Endothelial cell (in vitro differentiated cells): ENCODE results near the gene RAB40B. TPM values are rescaled to one million over a fixed set of nuclear protein-coding genes. Genes with fewer than 3 reads are reported as not detected.

Experiments used
- DNase-seq: peaks from one replicate; pipeline ENCODE4 v3.0.0; 2021; ENCODE audit warnings: low spot score
- H3K27ac Mint-ChIP-seq: one replicate; pipeline ENCODE4 v1.8.0; 2021; ENCODE audit warnings: mixed read lengths, inconsistent platforms; ENCODE audit not compliant: unreplicated experiment
- H3K27me3 Mint-ChIP-seq: one replicate; pipeline ENCODE4 v1.8.0; 2021; ENCODE audit warnings: mild to moderate bottlenecking, moderate library complexity, mixed read lengths, inconsistent platforms; ENCODE audit not compliant: unreplicated experiment
- H3K36me3 Mint-ChIP-seq: one replicate; pipeline ENCODE4 v1.8.0; 2021; ENCODE audit warnings: mild to moderate bottlenecking, low read depth, mixed read lengths, inconsistent platforms; ENCODE audit not compliant: unreplicated experiment
- H3K4me1 Mint-ChIP-seq: one replicate; pipeline ENCODE4 v1.8.0; 2021; ENCODE audit warnings: mild to moderate bottlenecking, mixed read lengths, inconsistent platforms; ENCODE audit not compliant: unreplicated experiment
- H3K4me3 Mint-ChIP-seq: one replicate; pipeline ENCODE4 v1.8.0; 2021; ENCODE audit warnings: mild to moderate bottlenecking, mixed read lengths, inconsistent platforms; ENCODE audit not compliant: unreplicated experiment
- H3K9me3 Mint-ChIP-seq: one replicate; pipeline ENCODE4 v1.8.0; 2021; ENCODE audit warnings: mixed read lengths, inconsistent platforms; ENCODE audit not compliant: unreplicated experiment
- CTCF ChIP-seq: fragments of 200-600 bp; sonication (generic); IDR thresholded peaks from one replicate; pipeline ENCODE4 v1.5.0; 2021; ENCODE audit warnings: antibody characterized with exemption; ENCODE audit not compliant: unreplicated experiment
- total RNA-seq: library from RNA; stranded (reverse); fragmentation: NEBNext Ultra II Directional; extraction: Animal tissue kit (Norgen Biotek cat#: 25700); gene quantifications from one replicate; pipeline ENCODE4 v1.2.1, GENCODE V29; 2021; ENCODE audit not compliant: unreplicated experiment

The RAB40B gene
- total RNA-seq, 1 donor from 2014 or later = 6.7 TPM

DNA sequence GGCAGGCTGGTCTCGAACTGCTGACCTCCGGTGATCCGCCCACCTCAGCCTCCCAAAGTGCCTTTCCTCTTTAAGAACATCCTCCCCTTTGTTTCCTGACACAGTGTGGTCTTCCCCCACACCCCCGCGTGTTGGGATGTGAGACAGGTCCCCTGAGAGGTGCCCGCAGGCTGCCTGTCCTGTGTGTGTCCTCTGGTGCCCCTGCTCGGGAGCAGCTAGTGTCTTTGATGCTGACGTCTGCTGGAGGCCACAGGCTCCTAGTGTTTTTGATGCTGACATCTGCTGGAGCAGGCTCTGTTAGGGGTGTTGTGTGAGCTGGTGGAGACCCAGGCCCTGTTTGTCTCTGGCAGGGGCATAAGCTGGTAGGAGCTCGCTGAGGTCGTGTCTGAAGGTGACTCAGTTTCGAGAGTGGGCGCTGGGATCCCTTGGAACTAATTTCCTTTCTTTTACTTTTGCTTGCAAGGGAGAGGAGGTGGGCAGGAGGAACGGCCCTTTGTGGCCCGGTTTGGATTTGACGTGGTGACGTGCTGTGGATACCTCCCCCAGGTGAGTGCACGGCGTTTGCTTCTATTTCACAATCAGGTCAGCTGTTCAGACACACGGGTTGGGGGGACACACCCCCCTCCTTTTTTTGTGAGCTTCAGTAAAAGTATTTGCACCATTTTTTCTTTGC lies 24.0 kb upstream of the RAB40B start:
- no peaks in the 10 kb centered on the region for H3K9me3 Mint-ChIP-seq
- H3K4me1 Mint-ChIP-seq = peaks cover 6% of the 10 kb centered on the region
- peaks cover 2% of the 10 kb centered on the region for H3K27me3 Mint-ChIP-seq
- peaks cover 34% of the 10 kb centered on the region for H3K36me3 Mint-ChIP-seq
- no peak for DNase-seq
- no peak overlapping the region for H3K27ac Mint-ChIP-seq
- no peak for TF ChIP-seq CTCF
- peak overlapping the region; percentile 42 for H3K4me3 Mint-ChIP-seq

DNA sequence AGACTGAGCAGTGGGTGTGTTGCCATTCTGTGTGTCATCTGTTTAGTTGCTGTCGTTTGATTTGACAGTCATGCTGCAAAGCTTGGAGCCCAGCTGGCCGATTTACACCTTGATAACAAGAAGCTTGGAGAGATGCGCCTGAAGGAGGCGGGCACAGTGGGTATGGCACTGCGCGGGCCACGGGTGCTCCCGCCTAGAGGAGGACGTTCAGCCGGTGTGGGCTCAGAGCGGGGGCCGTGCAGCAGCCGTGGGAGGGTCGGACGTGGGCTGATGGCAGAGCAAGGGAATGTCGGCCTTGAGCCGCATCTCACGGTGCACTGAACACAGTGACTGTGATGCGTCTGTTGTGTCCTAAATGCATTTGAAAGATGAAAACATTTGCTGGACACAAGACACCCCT lies 21.7 kb upstream of the RAB40B start:
- Mint-ChIP-seq H3K9me3 (no peaks in the 10 kb centered on the region), H3K4me1 (peaks cover 11% of the 10 kb centered on the region), H3K4me3 (no peak overlapping the region), H3K27me3 (peaks cover 2% of the 10 kb centered on the region), H3K27ac (no peak overlapping the region), H3K36me3 (peaks cover 27% of the 10 kb centered on the region)
- DNase-seq = no peak
- TF ChIP-seq CTCF = no peak

- TF ChIP-seq CTCF = no peak
- DNase-seq = no peak
- peaks cover 27% of the 10 kb centered on the region for H3K36me3 Mint-ChIP-seq
- peak overlapping the region; percentile 33 for H3K4me3 Mint-ChIP-seq
- peaks cover 2% of the 10 kb centered on the region for H3K27me3 Mint-ChIP-seq
- no peaks in the 10 kb centered on the region for H3K9me3 Mint-ChIP-seq
- H3K27ac Mint-ChIP-seq = no peak overlapping the region
- peaks cover 11% of the 10 kb centered on the region for H3K4me1 Mint-ChIP-seq
Measured at GRCh38 chr17:82718986-82719685, 20.6 kb upstream of the RAB40B start.

- Mint-ChIP-seq H3K36me3 (peaks cover 14% of the 10 kb centered on the region), H3K4me3 (peak within 1 kb of the TSS; percentile 96), H3K27me3 (peaks cover 2% of the 10 kb centered on the region), H3K4me1 (peaks cover 11% of the 10 kb centered on the region), H3K27ac (peak within 1 kb of the TSS; percentile 36), H3K9me3 (no peaks in the 10 kb centered on the region)
- no peak for TF ChIP-seq CTCF
- peak; percentile 83 for DNase-seq
Measured at GRCh38 chr17:82716203-82717010, 17.9 kb upstream of the RAB40B start, which contains the start of gene FN3KRP. Gene FN3KRP, plus strand, starts transcription at chr17:82716706. Its CDS starts 50 bp downstream, at chr17:82716756.
